ENCODE results near the gene ZNF512.

GRCh38 chr2:27569398-27569797 is 13.4 kb upstream of the ZNF512 start:
- no peak for TF ChIP-seq CTCF (IDR thresholded peaks at IDR 0.05)
- no peak for TF ChIP-seq POLR2A (IDR thresholded peaks at IDR 0.05)

Data from uterus (tissue), 2 donors.